GM12878 (cell line): Measurements from ENCODE around the gene STRN4. TPM values are rescaled to one million over a fixed set of nuclear protein-coding genes. Genes with fewer than 3 reads are reported as not detected.

Source experiments
- ATAC-seq: fragments of 200-7000 bp; cut with Tn5 transposase; 3 replicates; pipeline ENCODE4 v1.9.1; 2020; ENCODE audit warnings: mild to moderate bottlenecking, moderate library complexity
- BruUV-seq: library from RNA; stranded (reverse); fragments of 400-500 nt; replicated peaks from 2 replicates; lab custom pipeline; 2021; lab: Mats Ljungman, UMichigan
- CTCF ChIA-PET: fragments of 300-600 bp; sonication (Branson Sonifier 250); formaldehyde crosslinking; extraction: SDS; loops from one replicate; lab custom pipeline; 2021; ENCODE audit warnings: inconsistent platforms; lab: Yijun Ruan, JAX
- POLR2A ChIA-PET: fragments of 350-600 bp; formaldehyde crosslinking; extraction: SDS; loops from one replicate; lab custom pipeline; 2021; ENCODE audit warnings: inconsistent platforms; lab: Charles Lee
- RAD21 ChIA-PET: fragments of 300-600 bp; sonication (Branson Sonifier 250); formaldehyde crosslinking; loops from one replicate; lab custom pipeline; 2023; ENCODE audit warnings: antibody characterized with exemption; ENCODE audit not compliant: unreplicated experiment; lab: Charles Lee
- SMC1A ChIA-PET: fragments of 300-600 bp; sonication (Branson Sonifier 250); formaldehyde crosslinking; loops from one replicate; lab custom pipeline; 2023; ENCODE audit not compliant: unreplicated experiment, uncharacterized antibody; lab: Charles Lee
- DNase-seq: peaks from one replicate; pipeline ENCODE4 v3.0.0-alpha.2; 2011; ENCODE audit warnings: low read depth, low spot score
- FAIRE-seq: peaks from 3 replicates; lab custom pipeline; 2011; peaks lifted over from hg19 to GRCh38; lab: Jason Lieb, UNC
- H2AFZ ChIP-seq: 2 replicates; pipeline ENCODE4 v1.6.0; 2011; ENCODE audit warnings: low read depth, low read length, control low read depth; ENCODE audit not compliant: control insufficient read depth
- H3K27ac ChIP-seq: 2 replicates; pipeline ENCODE4 v1.5.1; 2011; ENCODE audit warnings: control low read depth; ENCODE audit not compliant: control insufficient read depth, insufficient read depth
- H3K27me3 ChIP-seq, 2 experiments: replicated peaks in 1 of 2; 2 replicates each; pipeline versions ENCODE4 v1.6.0 to v1.6.1; 2011; ENCODE audit warnings: low read length in 1 of 2; ENCODE audit not compliant: control insufficient read depth in 2 of 2, insufficient read depth in 2 of 2
- H3K36me3 ChIP-seq, 2 experiments: 2 replicates each; pipeline ENCODE4 v1.5.1; 2011; ENCODE audit warnings: low read length in 1 of 2; ENCODE audit not compliant: control insufficient read depth in 2 of 2, insufficient read depth in 2 of 2
- H3K4me1 ChIP-seq: 2 replicates; pipeline ENCODE4 v1.6.1; 2011; ENCODE audit warnings: mild to moderate bottlenecking, low read length, moderate library complexity, mixed read lengths; ENCODE audit not compliant: control insufficient read depth, insufficient read depth
- H3K4me2 ChIP-seq: 2 replicates; pipeline ENCODE4 v1.6.0; 2011; ENCODE audit warnings: control low read depth; ENCODE audit not compliant: control insufficient read depth, insufficient read depth
- H3K4me3 ChIP-seq: fragments of 200-600 bp; sonication (generic); 2 replicates; pipeline ENCODE4 v1.5.1; 2016
- H3K79me2 ChIP-seq: 2 replicates; pipeline ENCODE4 v1.6.0; 2011; ENCODE audit warnings: low read length; ENCODE audit not compliant: control insufficient read depth, insufficient read depth
- H3K9ac ChIP-seq: 2 replicates; pipeline ENCODE4 v1.8.0; 2011; ENCODE audit warnings: low read length, control low read depth, mixed read lengths; ENCODE audit not compliant: control insufficient read depth, insufficient read depth
- H3K9me3 ChIP-seq: replicated peaks from 3 replicates; pipeline ENCODE4 v1.5.1; 2011; ENCODE audit warnings: mild to moderate bottlenecking, low read length; ENCODE audit not compliant: control insufficient read depth, insufficient read depth
- H4K20me1 ChIP-seq: 2 replicates; pipeline ENCODE4 v1.6.0; 2011; ENCODE audit not compliant: control insufficient read depth, insufficient read depth
- ELK1 ChIP-seq: IDR thresholded peaks from 2 replicates; pipeline ENCODE4 v1.6.1; 2012; ENCODE audit warnings: low read depth, low read length, improper control_type of control experiment
- ETV6 ChIP-seq, 2 experiments: fragments of 450-650 bp in 1 of 2; IDR thresholded peaks in 1 of 2; conservative IDR thresholded peaks in 1 of 2; 2 replicates each; pipeline ENCODE4 v1.6.1; 2014; ENCODE audit warnings: antibody characterized with exemption in 1 of 2, borderline replicate concordance in 1 of 2, low read depth in 1 of 2, mild to moderate bottlenecking in 1 of 2, moderate library complexity in 1 of 2
- KDM1A ChIP-seq: fragments of 200-600 bp; sonication (generic); IDR thresholded peaks from 2 replicates; pipeline ENCODE4 v1.6.1; 2016; ENCODE audit warnings: borderline replicate concordance
- MAX ChIP-seq: IDR thresholded peaks from 2 replicates; pipeline ENCODE4 v1.6.1; 2012; ENCODE audit warnings: low read depth, low read length, improper control_type of control experiment
- NFYA ChIP-seq: IDR thresholded peaks from 2 replicates; pipeline ENCODE4 v1.6.1; 2011; ENCODE audit warnings: low read depth, mild to moderate bottlenecking, low read length, improper control_type of control experiment, borderline replicate concordance
- NKRF ChIP-seq: fragments of 450-650 bp; conservative IDR thresholded peaks from 2 replicates; pipeline ENCODE4 v1.6.1; 2017; ENCODE audit warnings: mild to moderate bottlenecking, moderate library complexity
- PAX5 ChIP-seq: IDR thresholded peaks from 2 replicates; pipeline ENCODE4 v1.6.1; 2011; ENCODE audit warnings: low read depth, low read length, borderline replicate concordance
- POLR2A ChIP-seq: IDR thresholded peaks from 2 replicates; pipeline ENCODE4 v1.6.1; 2011; ENCODE audit warnings: low read depth, mild to moderate bottlenecking, low read length
- WGBS: methylation state at CpG from one replicate; pipeline ENCODE4 v1.1.6; 2016; ENCODE audit warnings: low lambda C conversion rate; ENCODE audit not compliant: insufficient replicate concordance, insufficient coverage; ENCODE audit errors: missing lambda C conversion rate; 5-methylcytosine and 5-hydroxymethylcytosine counted together
- in situ Hi-C: fragments of 300-500 bp; cut with MboI; formaldehyde crosslinking; loops from 9 replicates; pipeline ENCODE4 v1.14.3; 2018; ENCODE audit warnings: mixed read lengths
- intact Hi-C: fragments of 100-400 bp; cut with micrococcal nuclease; formaldehyde crosslinking; loops from one replicate; pipeline ENCODE4 v1.14.2; 2022; ENCODE audit not compliant: unreplicated experiment
- polyA plus RNA-seq, 11 experiments: library from polyadenylated mRNA; depleted of rRNA in 4 of 11; unstranded in 6 of 11; stranded (reverse) in 5 of 11; fragments of >200 nt; fragmentation: Nextera tagmentation in 4 of 11; fragmentation: Illumina TruSeq in 1 of 11; extraction: Ambion mirVana in 4 of 11; extraction: Trizol in 1 of 11; gene quantifications; 1 replicate in 1 of 11; 2 replicates in 10 of 11; pipeline versions ENCODE4 v1.2.1 to v1.2.3, GENCODE V29; 2011 to 2016; ENCODE audit warnings: inconsistent platforms in 2 of 11, missing spikeins in 2 of 11, low read depth in 1 of 11
- total RNA-seq, 4 experiments: library from RNA; depleted of rRNA in 3 of 4; stranded (reverse); fragments of >200 nt in 3 of 4; fragmentation: Illumina TruSeq in 1 of 4; extraction: Trizol in 1 of 4; gene quantifications; 2 replicates each; pipeline versions ENCODE4 v1.2.1 to v1.2.3, GENCODE V29; 2013 to 2021
- TF ChIP-seq, protein P1 (sequence below): fragments of 450-650 bp; IDR thresholded peaks from 2 replicates; pipeline ENCODE4 v1.6.1; 2016; ENCODE audit warnings: mild to moderate bottlenecking, moderate library complexity, borderline replicate concordance

The STRN4 gene
- total and polyA plus RNA-seq, 10 of the 15 experiments (the other 5 are each of a cell fraction or from before 2014, with no cell fraction given): 0.42 to 62.8 (median 22.5) TPM

GRCh38 chr19:46733690-46734292 lies 12.5 kb downstream of the STRN4 start (continued):
- TF ChIP-seq, protein P1, sequence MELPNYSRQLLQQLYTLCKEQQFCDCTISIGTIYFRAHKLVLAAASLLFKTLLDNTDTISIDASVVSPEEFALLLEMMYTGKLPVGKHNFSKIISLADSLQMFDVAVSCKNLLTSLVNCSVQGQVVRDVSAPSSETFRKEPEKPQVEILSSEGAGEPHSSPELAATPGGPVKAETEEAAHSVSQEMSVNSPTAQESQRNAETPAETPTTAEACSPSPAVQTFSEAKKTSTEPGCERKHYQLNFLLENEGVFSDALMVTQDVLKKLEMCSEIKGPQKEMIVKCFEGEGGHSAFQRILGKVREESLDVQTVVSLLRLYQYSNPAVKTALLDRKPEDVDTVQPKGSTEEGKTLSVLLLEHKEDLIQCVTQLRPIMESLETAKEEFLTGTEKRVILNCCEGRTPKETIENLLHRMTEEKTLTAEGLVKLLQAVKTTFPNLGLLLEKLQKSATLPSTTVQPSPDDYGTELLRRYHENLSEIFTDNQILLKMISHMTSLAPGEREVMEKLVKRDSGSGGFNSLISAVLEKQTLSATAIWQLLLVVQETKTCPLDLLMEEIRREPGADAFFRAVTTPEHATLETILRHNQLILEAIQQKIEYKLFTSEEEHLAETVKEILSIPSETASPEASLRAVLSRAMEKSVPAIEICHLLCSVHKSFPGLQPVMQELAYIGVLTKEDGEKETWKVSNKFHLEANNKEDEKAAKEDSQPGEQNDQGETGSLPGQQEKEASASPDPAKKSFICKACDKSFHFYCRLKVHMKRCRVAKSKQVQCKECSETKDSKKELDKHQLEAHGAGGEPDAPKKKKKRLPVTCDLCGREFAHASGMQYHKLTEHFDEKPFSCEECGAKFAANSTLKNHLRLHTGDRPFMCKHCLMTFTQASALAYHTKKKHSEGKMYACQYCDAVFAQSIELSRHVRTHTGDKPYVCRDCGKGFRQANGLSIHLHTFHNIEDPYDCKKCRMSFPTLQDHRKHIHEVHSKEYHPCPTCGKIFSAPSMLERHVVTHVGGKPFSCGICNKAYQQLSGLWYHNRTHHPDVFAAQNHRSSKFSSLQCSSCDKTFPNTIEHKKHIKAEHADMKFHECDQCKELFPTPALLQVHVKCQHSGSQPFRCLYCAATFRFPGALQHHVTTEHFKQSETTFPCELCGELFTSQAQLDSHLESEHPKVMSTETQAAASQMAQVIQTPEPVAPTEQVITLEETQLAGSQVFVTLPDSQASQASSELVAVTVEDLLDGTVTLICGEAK: no peak
- TF ChIP-seq MAX: no peak
- TF ChIP-seq KDM1A: no peak
- no peak for TF ChIP-seq ELK1

- 92% methylated on average over 23 of the region's 23 CpGs for WGBS
- Histone ChIP-seq H3K4me3 (no peak overlapping the region), H3K27ac (no peak overlapping the region), H3K79me2 (peaks cover 3% of the 10 kb centered on the region; the same call in 1 of the 2 replicates), H3K4me1 (peaks cover 10% of the 10 kb centered on the region), H2AFZ (no peak overlapping the region), H3K27me3 (no peaks in the 10 kb centered on the region), H4K20me1 (no peaks in the 10 kb centered on the region; the same call in none of the 2 replicates), H3K36me3 (peaks cover 36 to 62% of the 10 kb centered on the region in 2 experiments), H3K9me3 (no peaks in the 10 kb centered on the region), H3K4me2 (no peak overlapping the region), H3K9ac (no peak overlapping the region)
- ChIA-PET POLR2A (no interaction called here), CTCF (no interaction called here), RAD21 (no interaction called here), SMC1A (no interaction called here)
- ATAC-seq: no peak
- intact Hi-C loops: no loop called here
- no peak for FAIRE-seq
- in situ Hi-C loops: no loop called here
- DNase-seq: no peak
- BruUV-seq: no TSS peak
- TF ChIP-seq ETV6 (conservative IDR thresholded peaks at IDR 0.05 in 1 of 2, IDR thresholded peaks at IDR 0.05 in 1 of 2; ENCODE audit: borderline replicate concordance in 1 of 2, low read depth in 1 of 2) (no peak), NFYA (no peak), POLR2A (0 out of 2 replicates have a peak, but pooled peaks have one; percentile 14), PAX5 (no peak), NKRF (no peak)
These were observed 13.1 kb downstream of the STRN4 start for GRCh38 chr19:46732966-46733689.
